Mesenchymal stem cell (in vitro differentiated cells and primary cell): ENCODE measurements around the gene RASSF1.

Source experiments
- DNase-seq: peaks from one replicate; pipeline ENCODE4 v3.0.0-alpha.2; 2013
- H2AFZ ChIP-seq: one replicate; pipeline ENCODE4 v1.6.1; 2013; ENCODE audit warnings: low read depth, mild to moderate bottlenecking, control low read depth, inconsistent platforms, low read length, moderate library complexity
- H2AK5ac ChIP-seq: 2 replicates; pipeline ENCODE4 v1.6.1; 2013; ENCODE audit warnings: low read length, moderate library complexity, mild to moderate bottlenecking, inconsistent platforms; ENCODE audit not compliant: severe bottlenecking
- H2BK120ac ChIP-seq: one replicate; pipeline ENCODE4 v1.6.1; 2013; ENCODE audit warnings: low read depth, mild to moderate bottlenecking, inconsistent platforms, low read length, moderate library complexity
- H2BK12ac ChIP-seq, 2 experiments: one replicate each; pipeline ENCODE4 v1.6.1; 2013; ENCODE audit warnings: inconsistent platforms in 2 of 2, low read length in 2 of 2, mild to moderate bottlenecking in 2 of 2, moderate library complexity in 2 of 2, control low read depth in 1 of 2
- H2BK15ac ChIP-seq: one replicate; pipeline ENCODE4 v1.6.1; 2013; ENCODE audit warnings: mild to moderate bottlenecking, low read depth, inconsistent platforms; ENCODE audit not compliant: poor library complexity, severe bottlenecking
- H2BK5ac ChIP-seq: 2 replicates; pipeline ENCODE4 v1.6.1; 2013; ENCODE audit warnings: low read depth, mild to moderate bottlenecking, low read length, control low read depth, inconsistent platforms; ENCODE audit not compliant: poor library complexity, severe bottlenecking
- H3K14ac ChIP-seq, 2 experiments: one replicate each; pipeline ENCODE4 v1.6.1; 2013; ENCODE audit warnings: inconsistent platforms in 2 of 2, low read length in 2 of 2, control low read depth in 1 of 2, mild to moderate bottlenecking in 1 of 2, moderate library complexity in 1 of 2
- H3K18ac ChIP-seq, 2 experiments: one replicate each; pipeline ENCODE4 v1.6.1; 2013; ENCODE audit warnings: inconsistent platforms in 2 of 2, low read length in 2 of 2, control low read depth in 1 of 2, low read depth in 1 of 2, mild to moderate bottlenecking in 1 of 2
- H3K23ac ChIP-seq, 2 experiments: one replicate each; pipeline ENCODE4 v1.6.1; 2013; ENCODE audit warnings: inconsistent platforms in 2 of 2, low read length in 2 of 2, mild to moderate bottlenecking in 2 of 2, moderate library complexity in 2 of 2, control low read depth in 1 of 2
- H3K27ac ChIP-seq: 2 replicates; pipeline ENCODE4 v1.5.1; 2013; ENCODE audit warnings: mild to moderate bottlenecking, moderate library complexity, low read length, control low read depth, inconsistent platforms; ENCODE audit not compliant: poor library complexity, severe bottlenecking
- H3K27me3 ChIP-seq, 2 experiments: 2 replicates each; pipeline versions ENCODE4 v1.6.1 to v1.7.0; 2013; ENCODE audit warnings: low read length in 2 of 2, mild to moderate bottlenecking in 2 of 2, moderate library complexity in 2 of 2, control low read depth in 1 of 2, inconsistent platforms in 1 of 2; ENCODE audit not compliant: control insufficient read depth in 1 of 2, insufficient read depth in 1 of 2
- H3K36me3 ChIP-seq, 2 experiments: 2 replicates each; pipeline versions ENCODE4 v1.6.1 to v1.7.0; 2013; ENCODE audit warnings: low read length in 2 of 2, control low read depth in 1 of 2, inconsistent platforms in 1 of 2, low read depth in 1 of 2, mild to moderate bottlenecking in 1 of 2; ENCODE audit not compliant: insufficient read depth in 2 of 2, control insufficient read depth in 1 of 2
- H3K4ac ChIP-seq, 2 experiments: one replicate each; pipeline ENCODE4 v1.6.1; 2013; ENCODE audit warnings: inconsistent platforms in 2 of 2, low read length in 2 of 2, mild to moderate bottlenecking in 2 of 2, moderate library complexity in 2 of 2, control low read depth in 1 of 2, low read depth in 1 of 2
- H3K4me1 ChIP-seq: 2 replicates; pipeline ENCODE4 v1.6.1; 2013; ENCODE audit warnings: low read depth, low read length, control low read depth; ENCODE audit not compliant: control insufficient read depth, insufficient read depth
- H3K4me2 ChIP-seq: 2 replicates; pipeline ENCODE4 v1.6.1; 2013; ENCODE audit warnings: low read length, mild to moderate bottlenecking, inconsistent platforms; ENCODE audit not compliant: poor library complexity, severe bottlenecking
- H3K4me3 ChIP-seq, 2 experiments: 2 replicates each; pipeline versions ENCODE4 v1.5.1 to v1.7.0; 2013; ENCODE audit warnings: low read length in 2 of 2, mild to moderate bottlenecking in 2 of 2, control low read depth in 1 of 2, low read depth in 1 of 2; ENCODE audit not compliant: insufficient read depth in 1 of 2
- H3K79me1 ChIP-seq: replicated peaks from 2 replicates; pipeline ENCODE4 v1.6.1; 2013; ENCODE audit warnings: mild to moderate bottlenecking, control low read depth, low read length, inconsistent platforms; ENCODE audit not compliant: poor library complexity, severe bottlenecking
- H3K9ac ChIP-seq: 2 replicates; pipeline ENCODE4 v1.7.0; 2013; ENCODE audit warnings: mild to moderate bottlenecking, low read length, moderate library complexity
- H3K9me3 ChIP-seq: 2 replicates; pipeline ENCODE4 v1.7.0; 2013; ENCODE audit warnings: mild to moderate bottlenecking, low read length; ENCODE audit not compliant: control insufficient read depth
- H4K8ac ChIP-seq: one replicate; pipeline ENCODE4 v1.6.1; 2013; ENCODE audit warnings: inconsistent platforms, mild to moderate bottlenecking, low read length, moderate library complexity
- H4K91ac ChIP-seq: one replicate; pipeline ENCODE4 v1.6.1; 2013; ENCODE audit warnings: mild to moderate bottlenecking, low read length, inconsistent platforms
- WGBS: methylation state at CpG from one replicate; pipeline ENCODE4 v1.1.7; 2013; ENCODE audit warnings: mixed read lengths; 5-methylcytosine and 5-hydroxymethylcytosine counted together

RASSF1 gene

GRCh38 chr3:50294089-50294488 lies 46.5 kb downstream of the RASSF1 start:
- no peak overlapping the region for H2BK15ac ChIP-seq
- no peak overlapping the region for H3K14ac ChIP-seq
- no peak overlapping the region for H3K4me3 ChIP-seq
- no peak overlapping the region for H2BK120ac ChIP-seq
- no peak overlapping the region for H2BK12ac ChIP-seq
- no peak overlapping the region for H4K8ac ChIP-seq
- peaks cover 24% of the 10 kb centered on the region for H3K4me1 ChIP-seq
- H3K27ac ChIP-seq: no peak overlapping the region
- H3K23ac ChIP-seq: no peak overlapping the region
- H3K18ac ChIP-seq: no peak overlapping the region
- WGBS: 85% methylated on average over 4 of the region's 4 CpGs
- H2BK5ac ChIP-seq: no peak overlapping the region
- no peak overlapping the region for H3K4ac ChIP-seq
- H3K79me1 ChIP-seq: peaks cover 27% of the 10 kb centered on the region
- no peak overlapping the region for H2AK5ac ChIP-seq
- H3K4me2 ChIP-seq: no peak overlapping the region
- no peak for DNase-seq
- no peak overlapping the region for H4K91ac ChIP-seq
- no peaks in the 10 kb centered on the region for H3K27me3 ChIP-seq
- no peak overlapping the region for H2AFZ ChIP-seq
- H3K9me3 ChIP-seq: no peaks in the 10 kb centered on the region
- peaks cover 20 to 28% of the 10 kb centered on the region in 2 experiments for H3K36me3 ChIP-seq
- no peak overlapping the region for H3K9ac ChIP-seq

- Histone ChIP-seq H3K14ac (no peak overlapping the region), H3K4ac (no peak overlapping the region), H4K8ac (peak overlapping the region; percentile 25), H3K4me3 (peak overlapping the region in 1 of 2 experiments; percentile 97), H2BK15ac (no peak overlapping the region), H2BK12ac (no peak overlapping the region), H3K36me3 (peaks cover 28 to 36% of the 10 kb centered on the region in 2 experiments), H2AK5ac (no peak overlapping the region), H2BK120ac (no peak overlapping the region), H3K18ac (no peak overlapping the region), H3K9ac (peak overlapping the region; percentile 88), H3K23ac (no peak overlapping the region), H3K9me3 (no peaks in the 10 kb centered on the region), H4K91ac (no peak overlapping the region), H3K4me2 (no peak overlapping the region), H3K4me1 (peaks cover 19% of the 10 kb centered on the region), H3K79me1 (peaks cover 30% of the 10 kb centered on the region), H3K27ac (no peak overlapping the region), H2BK5ac (no peak overlapping the region), H2AFZ (no peak overlapping the region), H3K27me3 (no peaks in the 10 kb centered on the region)
- WGBS: 90% methylated on average over 12 of the region's 12 CpGs
- no peak for DNase-seq
These were observed 47.4 kb downstream of the RASSF1 start for GRCh38 chr3:50293079-50293801.

- H2AK5ac ChIP-seq: no peak within 1 kb of the TSS
- no peak within 1 kb of the TSS for H3K27ac ChIP-seq
- no peak within 1 kb of the TSS for H2BK12ac ChIP-seq
- no peaks in the 10 kb centered on the region for H3K9me3 ChIP-seq
- peak within 1 kb of the TSS; percentile 73 for H3K18ac ChIP-seq
- H3K4ac ChIP-seq: peak within 1 kb of the TSS in 1 of 2 experiments; percentile 6
- no peaks in the 10 kb centered on the region for H3K27me3 ChIP-seq
- H3K36me3 ChIP-seq: peaks cover 37 to 41% of the 10 kb centered on the region in 2 experiments
- H3K23ac ChIP-seq: no peak within 1 kb of the TSS
- H3K14ac ChIP-seq: no peak within 1 kb of the TSS
- H2BK120ac ChIP-seq: peak within 1 kb of the TSS; percentile 21
- H2BK5ac ChIP-seq: no peak within 1 kb of the TSS
- peak within 1 kb of the TSS; percentile 93 to 97 for H3K4me3 ChIP-seq
- peak within 1 kb of the TSS; percentile 9 for H2BK15ac ChIP-seq
- WGBS: 3% methylated on average over 67 of the region's 67 CpGs
- peak within 1 kb of the TSS; percentile 95 for H3K9ac ChIP-seq
- H4K91ac ChIP-seq: peak within 1 kb of the TSS; percentile 55
- H2AFZ ChIP-seq: peak within 1 kb of the TSS; percentile 43
- peaks cover 28% of the 10 kb centered on the region for H3K79me1 ChIP-seq
- peak within 1 kb of the TSS; percentile 84 for H3K4me2 ChIP-seq
- DNase-seq: peak; percentile 98
- H4K8ac ChIP-seq: peak within 1 kb of the TSS; percentile 88
- peaks cover 17% of the 10 kb centered on the region for H3K4me1 ChIP-seq
These were observed 48.2 kb downstream of the RASSF1 start, which contains the start of gene IFRD2 for GRCh38 chr3:50292159-50293078. TSS of gene IFRD2 (minus strand) at chr3:50292429. CDS start at chr3:50292274, 155 bp downstream.

- no peaks in the 10 kb centered on the region for H3K9me3 ChIP-seq
These were observed 50.4 kb downstream of the RASSF1 start for GRCh38 chr3:50290161-50290641.

More at GRCh38 chr3:50290161-50290641, 50.4 kb downstream of the RASSF1 start:
- no peak overlapping the region for H3K27ac ChIP-seq
- peaks cover 45 to 48% of the 10 kb centered on the region in 2 experiments for H3K36me3 ChIP-seq
- peaks cover 25% of the 10 kb centered on the region for H3K79me1 ChIP-seq
- H2BK12ac ChIP-seq: no peak overlapping the region
- H2BK120ac ChIP-seq: no peak overlapping the region
- H3K27me3 ChIP-seq: no peaks in the 10 kb centered on the region
- H3K4me3 ChIP-seq: no peak overlapping the region
- DNase-seq: no peak
- no peak overlapping the region for H3K23ac ChIP-seq
- H2BK15ac ChIP-seq: no peak overlapping the region
- no peak overlapping the region for H3K18ac ChIP-seq
- no peak overlapping the region for H2AFZ ChIP-seq
- no peak overlapping the region for H4K8ac ChIP-seq
- H3K14ac ChIP-seq: no peak overlapping the region
- H2AK5ac ChIP-seq: no peak overlapping the region
- no peak overlapping the region for H4K91ac ChIP-seq
- no peak overlapping the region for H3K9ac ChIP-seq
- WGBS: 98% methylated on average over 16 of the region's 16 CpGs
- H3K4ac ChIP-seq: no peak overlapping the region
- no peak overlapping the region for H2BK5ac ChIP-seq
- H3K4me2 ChIP-seq: no peak overlapping the region
- peaks cover 17% of the 10 kb centered on the region for H3K4me1 ChIP-seq
